ENCODE measurements around the gene COQ9.
"Not testable (repeated sequence)": the region's sequence is repeated elsewhere in the genome, so short reads cannot be mapped to it uniquely, and the experiment has no call there.

Gene COQ9

GRCh38 chr16:57416084-57416483 is 31.2 kb upstream of the COQ9 start:
- Mint-ChIP-seq H3K36me3 (ENCODE audit: low read depth) (no peaks in the 10 kb centered on the region), H3K4me1 (ENCODE audit: low read depth) (peaks cover 41% of the 10 kb centered on the region), H3K4me3 (peak overlapping the region; percentile 11), H3K27me3 (no peaks in the 10 kb centered on the region), H3K27ac (no peak overlapping the region), H3K9me3 (no peaks in the 10 kb centered on the region)

GRCh38 chr16:57419506-57419905 is 27.8 kb upstream of the COQ9 start:
- Mint-ChIP-seq H3K9me3 (no peaks in the 10 kb centered on the region), H3K27ac (no peak overlapping the region), H3K4me3 (no peak overlapping the region), H3K36me3 (ENCODE audit: low read depth) (no peaks in the 10 kb centered on the region), H3K4me1 (ENCODE audit: low read depth) (peaks cover 37% of the 10 kb centered on the region), H3K27me3 (no peaks in the 10 kb centered on the region)

- H3K9me3 Mint-ChIP-seq = no peaks in the 10 kb centered on the region
- no peak overlapping the region for H3K4me3 Mint-ChIP-seq
- H3K36me3 Mint-ChIP-seq (ENCODE audit: low read depth) = peaks cover 7% of the 10 kb centered on the region
- H3K4me1 Mint-ChIP-seq (ENCODE audit: low read depth) = peaks cover 20% of the 10 kb centered on the region
- no peaks in the 10 kb centered on the region for H3K27me3 Mint-ChIP-seq
- no peak overlapping the region for H3K27ac Mint-ChIP-seq
Observed at GRCh38 chr16:57422026-57422944, 25.0 kb upstream of the COQ9 start.

- no peak overlapping the region for H3K4me3 Mint-ChIP-seq
- no peak overlapping the region for H3K27ac Mint-ChIP-seq
- H3K4me1 Mint-ChIP-seq (ENCODE audit: low read depth) = peaks cover 19% of the 10 kb centered on the region
- H3K36me3 Mint-ChIP-seq (ENCODE audit: low read depth) = peaks cover 14% of the 10 kb centered on the region
- no peaks in the 10 kb centered on the region for H3K9me3 Mint-ChIP-seq
- no peaks in the 10 kb centered on the region for H3K27me3 Mint-ChIP-seq
Observed at GRCh38 chr16:57423152-57423551, 24.1 kb upstream of the COQ9 start.

GRCh38 chr16:57424583-57424982 is 22.7 kb upstream of the COQ9 start:
- no peak overlapping the region for H3K4me3 Mint-ChIP-seq
- peaks cover 8% of the 10 kb centered on the region for H3K4me1 Mint-ChIP-seq (ENCODE audit: low read depth)
- H3K27ac Mint-ChIP-seq = no peak overlapping the region
- H3K36me3 Mint-ChIP-seq (ENCODE audit: low read depth) = peaks cover 26% of the 10 kb centered on the region
- H3K27me3 Mint-ChIP-seq = no peaks in the 10 kb centered on the region
- no peaks in the 10 kb centered on the region for H3K9me3 Mint-ChIP-seq

GRCh38 chr16:57426356-57426755 is 20.9 kb upstream of the COQ9 start:
- Mint-ChIP-seq H3K27me3 (no peaks in the 10 kb centered on the region), H3K4me1 (ENCODE audit: low read depth) (peaks cover 6% of the 10 kb centered on the region), H3K36me3 (ENCODE audit: low read depth) (peaks cover 43% of the 10 kb centered on the region), H3K27ac (no peak overlapping the region), H3K4me3 (no peak overlapping the region), H3K9me3 (no peaks in the 10 kb centered on the region)

GRCh38 chr16:57427307-57427706 is 20.0 kb upstream of the COQ9 start:
- Mint-ChIP-seq H3K27me3 (no peaks in the 10 kb centered on the region), H3K27ac (peak overlapping the region; percentile 45), H3K4me1 (ENCODE audit: low read depth) (peaks cover 3% of the 10 kb centered on the region), H3K4me3 (no peak overlapping the region), H3K9me3 (no peaks in the 10 kb centered on the region), H3K36me3 (ENCODE audit: low read depth) (peaks cover 50% of the 10 kb centered on the region)

GRCh38 chr16:57427824-57428223 is 19.5 kb upstream of the COQ9 start:
- H3K27me3 Mint-ChIP-seq = no peaks in the 10 kb centered on the region
- H3K4me3 Mint-ChIP-seq = no peak overlapping the region
- H3K36me3 Mint-ChIP-seq (ENCODE audit: low read depth) = peaks cover 55% of the 10 kb centered on the region
- H3K27ac Mint-ChIP-seq = no peak overlapping the region
- H3K4me1 Mint-ChIP-seq (ENCODE audit: low read depth) = no peaks in the 10 kb centered on the region
- H3K9me3 Mint-ChIP-seq = no peaks in the 10 kb centered on the region

GRCh38 chr16:57430955-57431354 is 16.3 kb upstream of the COQ9 start:
- no peaks in the 10 kb centered on the region for H3K9me3 Mint-ChIP-seq
- no peak overlapping the region for H3K27ac Mint-ChIP-seq
- no peak overlapping the region for H3K4me3 Mint-ChIP-seq
- H3K4me1 Mint-ChIP-seq (ENCODE audit: low read depth) = peaks cover 20% of the 10 kb centered on the region
- peaks cover 79% of the 10 kb centered on the region for H3K36me3 Mint-ChIP-seq (ENCODE audit: low read depth)
- no peaks in the 10 kb centered on the region for H3K27me3 Mint-ChIP-seq

GRCh38 chr16:57432505-57432904 is 14.8 kb upstream of the COQ9 start:
- Mint-ChIP-seq H3K36me3 (ENCODE audit: low read depth) (peaks cover 85% of the 10 kb centered on the region), H3K4me1 (ENCODE audit: low read depth) (peaks cover 20% of the 10 kb centered on the region), H3K27ac (no peak overlapping the region), H3K4me3 (no peak overlapping the region), H3K27me3 (no peaks in the 10 kb centered on the region), H3K9me3 (no peaks in the 10 kb centered on the region)

GRCh38 chr16:57432989-57433388 is 14.3 kb upstream of the COQ9 start:
- Mint-ChIP-seq H3K36me3 (ENCODE audit: low read depth) (peaks cover 84% of the 10 kb centered on the region), H3K27me3 (no peaks in the 10 kb centered on the region), H3K27ac (no peak overlapping the region), H3K4me1 (ENCODE audit: low read depth) (peaks cover 20% of the 10 kb centered on the region), H3K4me3 (no peak overlapping the region), H3K9me3 (no peaks in the 10 kb centered on the region)

GRCh38 chr16:57434003-57434402 is 13.3 kb upstream of the COQ9 start:
- Mint-ChIP-seq H3K9me3 (no peaks in the 10 kb centered on the region), H3K36me3 (ENCODE audit: low read depth) (peaks cover 86% of the 10 kb centered on the region), H3K27ac (no peak overlapping the region), H3K27me3 (no peaks in the 10 kb centered on the region), H3K4me3 (no peak overlapping the region), H3K4me1 (ENCODE audit: low read depth) (peaks cover 20% of the 10 kb centered on the region)

GRCh38 chr16:57435838-57436237 is 11.4 kb upstream of the COQ9 start:
- Mint-ChIP-seq H3K36me3 (ENCODE audit: low read depth) (peaks cover 89% of the 10 kb centered on the region), H3K4me3 (no peak overlapping the region), H3K4me1 (ENCODE audit: low read depth) (peaks cover 20% of the 10 kb centered on the region), H3K9me3 (peaks cover 3% of the 10 kb centered on the region), H3K27ac (peak overlapping the region; percentile 61), H3K27me3 (no peaks in the 10 kb centered on the region)

GRCh38 chr16:57439947-57440346 is 7.3 kb upstream of the COQ9 start:
- Mint-ChIP-seq H3K4me1 (ENCODE audit: low read depth) (peaks cover 19% of the 10 kb centered on the region), H3K36me3 (ENCODE audit: low read depth) (peaks cover 74% of the 10 kb centered on the region)
- not testable (repeated sequence) for H3K4me3 Mint-ChIP-seq, H3K27me3 Mint-ChIP-seq, H3K9me3 Mint-ChIP-seq, H3K27ac Mint-ChIP-seq

GRCh38 chr16:57440551-57440950 is 6.7 kb upstream of the COQ9 start:
- not testable (repeated sequence) for H3K4me3 Mint-ChIP-seq, H3K9me3 Mint-ChIP-seq, H3K27me3 Mint-ChIP-seq, H3K27ac Mint-ChIP-seq
- Mint-ChIP-seq H3K4me1 (ENCODE audit: low read depth) (peaks cover 21% of the 10 kb centered on the region), H3K36me3 (ENCODE audit: low read depth) (peaks cover 70% of the 10 kb centered on the region)

- H3K27ac Mint-ChIP-seq = no peak overlapping the region
- peaks cover 5% of the 10 kb centered on the region for H3K9me3 Mint-ChIP-seq
- peaks cover 34% of the 10 kb centered on the region for H3K36me3 Mint-ChIP-seq (ENCODE audit: low read depth)
- no peaks in the 10 kb centered on the region for H3K27me3 Mint-ChIP-seq
- H3K4me3 Mint-ChIP-seq = peak overlapping the region; percentile 41
- peaks cover 40% of the 10 kb centered on the region for H3K4me1 Mint-ChIP-seq (ENCODE audit: low read depth)
Observed at GRCh38 chr16:57444711-57445110, 2.6 kb upstream of the COQ9 start.

Data from stimulated activated naive CD8-positive, alpha-beta T cell treated with anti-CD3 and anti-CD28 coated beads, Interleukin-15, Interleukin-2, amounts not matched to agents 100 ng/mL and 50 ng/mL, for 24 hours (primary cell).